Stimulated activated CD4-positive, alpha-beta T cell treated with anti-CD3 and anti-CD28 coated beads, TNF-alpha, amount 100 ng/mL, for 4 hours (primary cell): ENCODE data around the gene LFNG.

Experiments used
- DNase-seq, 3 experiments: peaks; one replicate each; pipeline ENCODE4 v3.0.0-alpha.2; 2020; ENCODE audit warnings: low read depth in 3 of 3

The LFNG gene

GRCh38 chr7:2484868-2485267 is 34.7 kb upstream of the LFNG start:
- no peak for DNase-seq

- DNase-seq, result no peak
These were observed 31.8 kb upstream of the LFNG start for GRCh38 chr7:2487586-2488271.

DNA sequence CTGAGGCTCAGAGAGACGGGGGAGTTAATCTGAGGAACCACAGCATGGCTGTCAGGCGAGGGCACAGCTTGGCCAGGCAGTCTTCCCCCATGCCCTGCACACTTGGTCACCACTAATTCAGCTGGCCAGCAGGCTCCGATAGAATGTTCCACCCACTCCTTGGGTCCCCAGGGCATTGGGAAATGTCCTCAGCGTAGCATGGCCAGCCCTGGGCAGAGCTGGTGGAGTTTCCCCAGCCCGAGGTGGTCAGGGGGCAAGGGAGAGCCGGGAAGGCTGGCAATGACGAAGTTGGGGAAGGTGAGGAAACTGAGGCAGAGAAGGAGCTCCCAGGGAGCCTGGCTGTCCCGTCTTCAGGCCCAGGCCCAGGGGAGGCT is 31.3 kb upstream of the LFNG start:
- DNase-seq, result no peak

- no peak for DNase-seq
These were observed 30.9 kb upstream of the LFNG start for GRCh38 chr7:2488681-2489080.

GRCh38 chr7:2490181-2490651 is 29.4 kb upstream of the LFNG start:
- no peak for DNase-seq

DNA sequence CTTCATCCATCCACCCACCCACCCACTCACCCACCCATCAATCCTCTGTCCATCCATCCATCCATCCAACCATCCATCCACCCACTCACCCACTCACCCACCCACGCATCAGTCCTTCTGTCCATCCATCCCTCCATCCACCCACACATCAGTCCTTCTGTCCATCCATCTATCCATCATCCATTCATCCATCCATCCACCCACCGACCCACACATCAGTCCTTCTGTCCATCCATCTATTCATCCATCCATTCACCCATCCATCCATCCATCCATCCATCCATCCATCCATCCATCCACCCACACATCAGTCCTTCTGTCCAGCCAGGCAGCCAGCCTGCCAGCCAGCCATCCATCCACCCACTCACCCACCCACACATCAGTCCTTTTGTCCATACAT is 27.5 kb upstream of the LFNG start:
- DNase-seq, result no peak

- no peak for DNase-seq
These were observed 26.1 kb upstream of the LFNG start for GRCh38 chr7:2493205-2494164.

DNA sequence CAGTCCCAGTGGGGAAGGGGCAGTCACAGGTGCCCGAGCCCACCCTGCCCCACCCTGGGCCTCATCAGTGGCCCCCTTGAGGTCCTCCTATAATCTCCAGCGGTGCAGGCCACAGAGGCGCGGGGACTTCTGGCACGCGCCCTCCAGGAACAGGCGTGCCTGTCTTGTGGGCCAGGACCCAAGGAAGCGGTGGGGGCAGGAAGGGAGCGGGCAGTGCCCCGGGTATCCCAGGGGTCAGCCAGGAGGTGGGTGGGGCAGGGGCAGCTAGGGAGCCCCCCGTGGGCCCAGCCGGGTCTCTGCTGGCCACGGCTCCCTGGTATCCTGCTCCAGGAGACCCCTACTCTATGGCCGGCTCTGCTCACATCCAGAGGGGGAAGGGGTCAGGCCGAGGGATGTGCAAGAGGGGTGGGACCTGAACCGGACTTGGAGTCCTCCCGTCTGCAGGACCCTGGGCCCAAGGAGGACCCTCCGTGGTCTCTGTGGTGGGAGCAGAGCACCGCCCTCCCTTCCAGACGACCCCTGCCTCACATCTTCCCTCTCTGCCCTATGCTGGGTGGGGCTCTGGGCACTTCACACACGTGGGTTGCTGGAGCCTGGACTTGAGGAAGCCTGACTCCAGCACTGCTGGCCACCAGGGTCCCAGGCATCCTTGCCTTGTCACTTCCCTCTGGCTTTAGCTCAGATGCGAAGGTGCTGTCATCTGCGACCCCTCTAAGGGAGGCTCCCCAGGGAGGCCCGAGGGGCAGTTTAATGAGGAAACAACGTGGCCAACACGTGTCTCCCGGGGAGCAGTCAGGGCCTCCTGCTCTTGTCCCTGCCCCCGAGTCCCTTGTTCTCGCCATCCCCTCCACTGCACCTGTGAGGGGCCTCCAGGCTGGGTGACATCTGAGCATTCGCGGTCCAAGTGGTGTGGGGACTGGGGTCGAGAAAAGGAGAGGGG is 25.1 kb upstream of the LFNG start:
- no peak for DNase-seq

- no peak for DNase-seq
These were observed 23.9 kb upstream of the LFNG start for GRCh38 chr7:2495418-2496299.

- no peak for DNase-seq
These were observed 23.2 kb upstream of the LFNG start for GRCh38 chr7:2496375-2496774.

- no peak for DNase-seq
These were observed 22.5 kb upstream of the LFNG start for GRCh38 chr7:2497065-2497464.

DNA sequence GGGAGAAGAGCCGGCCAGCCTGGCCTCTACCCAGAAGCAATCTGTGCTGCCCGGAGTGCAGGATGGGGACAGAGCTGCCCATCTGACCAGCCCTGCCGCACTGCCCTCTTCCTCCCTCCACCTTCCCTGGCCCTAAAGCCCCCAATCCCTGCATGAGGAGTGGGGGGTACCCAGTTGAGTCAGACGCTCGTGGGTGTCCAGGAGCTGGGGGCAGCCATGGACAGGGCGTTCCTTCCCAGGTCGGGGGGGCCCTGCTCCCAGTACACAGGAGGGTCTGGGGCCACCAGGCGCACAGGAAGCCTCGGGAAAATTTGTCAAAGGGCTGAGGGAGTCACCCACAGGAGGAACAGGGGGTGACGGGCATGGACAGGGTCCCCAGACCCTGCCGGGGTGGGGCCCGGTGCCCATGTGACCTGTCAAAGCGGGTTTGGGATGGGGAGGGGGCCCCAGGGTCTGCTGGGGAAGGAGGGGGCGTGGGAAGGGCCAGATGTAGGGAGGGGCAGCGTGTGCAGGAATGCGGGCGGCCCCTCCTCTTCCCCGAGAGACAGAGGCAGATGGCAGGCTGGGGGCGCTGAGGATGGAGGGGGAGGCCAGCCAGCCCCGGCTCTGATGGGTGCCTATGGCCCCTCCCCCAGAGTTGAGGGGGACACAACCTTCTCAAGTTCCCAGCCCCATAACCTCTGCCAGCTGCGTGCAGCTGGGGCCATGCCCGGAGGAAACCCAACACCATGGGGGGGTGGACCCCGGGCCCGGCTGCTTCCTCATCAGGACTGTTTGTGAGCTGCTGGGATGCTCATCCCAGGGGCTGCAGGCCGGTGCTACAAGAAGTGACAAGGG is 21.9 kb upstream of the LFNG start:
- DNase-seq, result no peak

DNA sequence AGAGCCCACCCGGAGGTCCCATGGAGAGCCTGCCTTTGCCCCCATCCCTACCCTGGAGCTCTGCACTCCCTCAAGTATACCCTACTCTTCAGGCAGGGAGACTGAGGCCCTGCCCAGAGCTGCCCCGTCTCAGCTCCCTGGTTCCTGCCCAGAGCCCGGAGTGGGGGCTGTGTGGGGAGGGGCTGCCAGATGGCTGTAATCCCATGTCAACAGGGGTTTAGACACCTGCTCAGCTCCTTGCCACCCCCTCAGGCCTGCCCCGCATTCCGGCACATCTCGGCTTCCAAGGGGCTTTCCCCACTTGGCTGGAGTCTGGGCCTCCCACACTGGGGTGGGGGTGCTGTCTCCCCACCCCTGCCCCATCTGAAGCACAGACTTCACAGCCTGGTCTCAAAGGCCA is 20.9 kb upstream of the LFNG start:
- no peak for DNase-seq

- DNase-seq, result no peak
These were observed 20.4 kb upstream of the LFNG start for GRCh38 chr7:2499181-2499580.

- no peak for DNase-seq
These were observed 19.7 kb upstream of the LFNG start for GRCh38 chr7:2499719-2500430.

- no peak for DNase-seq
These were observed 18.9 kb upstream of the LFNG start for GRCh38 chr7:2500701-2501100.

GRCh38 chr7:2501947-2502646 is 17.5 kb upstream of the LFNG start:
- DNase-seq, result no peak

DNA sequence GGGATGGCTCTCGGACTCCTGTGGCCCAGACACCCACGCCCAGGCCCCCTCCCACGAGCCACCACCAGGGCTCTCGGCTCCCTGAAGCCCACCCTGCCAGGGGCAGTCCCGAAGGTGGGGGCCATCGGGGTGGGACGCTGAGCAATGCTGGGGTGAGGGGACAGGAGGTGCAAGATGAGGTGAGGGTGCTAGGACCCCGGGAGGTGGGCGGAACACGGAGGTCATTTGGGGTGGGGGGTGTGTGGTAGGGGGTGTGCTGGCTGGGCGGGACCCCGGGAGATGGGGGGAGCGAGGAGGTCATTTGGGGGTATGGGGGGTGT is 17.0 kb upstream of the LFNG start:
- no peak for DNase-seq
